Liver (tissue), 9 donors: ENCODE results near the gene STRA8. TPM values are rescaled to one million over a fixed set of nuclear protein-coding genes. Genes with fewer than 3 reads are reported as not detected.

Source experiments
- DNase-seq: peaks from one replicate; pipeline ENCODE4 v3.0.0-alpha.2; 2017; ENCODE audit warnings: low spot score
- H3K27ac ChIP-seq, 2 donors: one replicate each; pipeline ENCODE4 v1.7.0; 2013; ENCODE audit warnings: inconsistent platforms in 2 of 2, low read length in 2 of 2, control low read depth in 1 of 2, low read depth in 1 of 2, mild to moderate bottlenecking in 1 of 2
- H3K27me3 ChIP-seq, 4 donors: one replicate each; pipeline versions ENCODE4 v1.6.1 to v1.7.0; 2013; ENCODE audit warnings: low read length in 3 of 4, inconsistent platforms in 1 of 4, mild to moderate bottlenecking in 1 of 4, moderate library complexity in 1 of 4; ENCODE audit not compliant: control insufficient read depth in 4 of 4, insufficient read depth in 4 of 4
- H3K36me3 ChIP-seq, 4 donors: one replicate each; pipeline versions ENCODE4 v1.6.1 to v1.7.0; 2013; ENCODE audit warnings: low read length in 3 of 4, mild to moderate bottlenecking in 3 of 4, low read depth in 1 of 4, moderate library complexity in 1 of 4; ENCODE audit not compliant: control insufficient read depth in 4 of 4, insufficient read depth in 3 of 4
- H3K4me1 ChIP-seq, 4 donors: one replicate each; pipeline versions ENCODE4 v1.6.1 to v1.7.0; 2013; ENCODE audit warnings: low read length in 3 of 4, mild to moderate bottlenecking in 3 of 4, moderate library complexity in 1 of 4; ENCODE audit not compliant: control insufficient read depth in 4 of 4, insufficient read depth in 4 of 4
- H3K4me3 ChIP-seq, 3 donors: one replicate each; pipeline versions ENCODE4 v1.6.1 to v1.7.0; 2013; ENCODE audit warnings: low read length in 3 of 3, control low read depth in 1 of 3, low read depth in 1 of 3, mild to moderate bottlenecking in 1 of 3
- H3K9ac ChIP-seq, 2 donors: one replicate each; pipeline ENCODE4 v1.7.0; 2013; ENCODE audit warnings: low read length in 2 of 2, mild to moderate bottlenecking in 2 of 2, moderate library complexity in 2 of 2, control low read depth in 1 of 2, low read depth in 1 of 2
- H3K9me3 ChIP-seq, 4 donors: one replicate each; pipeline versions ENCODE4 v1.6.1 to v1.7.0; 2013; ENCODE audit warnings: low read length in 3 of 4; ENCODE audit not compliant: control insufficient read depth in 4 of 4
- EGR1 ChIP-seq, 2 donors: IDR thresholded peaks; 2 replicates each; pipeline ENCODE4 v1.6.1; 2016 to 2018; ENCODE audit warnings: antibody characterized with exemption in 2 of 2, low read depth in 2 of 2
- FOXA1 ChIP-seq: IDR thresholded peaks from 2 replicates; pipeline ENCODE4 v1.6.1; 2016; ENCODE audit warnings: antibody characterized with exemption
- FOXA2 ChIP-seq: IDR thresholded peaks from 2 replicates; pipeline ENCODE4 v1.6.1; 2016; ENCODE audit warnings: antibody characterized with exemption
- GABPA ChIP-seq, 2 donors: IDR thresholded peaks in 1 of 2; conservative IDR thresholded peaks in 1 of 2; 2 replicates each; pipeline ENCODE4 v1.6.1; 2016; ENCODE audit warnings: antibody characterized with exemption in 2 of 2, mild to moderate bottlenecking in 1 of 2, moderate library complexity in 1 of 2
- HNF4A ChIP-seq, 2 donors: conservative IDR thresholded peaks; 2 replicates each; pipeline ENCODE4 v1.6.1; 2016; ENCODE audit warnings: antibody characterized with exemption in 2 of 2, mild to moderate bottlenecking in 2 of 2
- HNF4G ChIP-seq: IDR thresholded peaks from 2 replicates; pipeline ENCODE4 v1.6.1; 2016; ENCODE audit warnings: antibody characterized with exemption
- NR2F2 ChIP-seq: IDR thresholded peaks from 2 replicates; pipeline ENCODE4 v1.6.1; 2016; ENCODE audit warnings: antibody characterized with exemption
- RAD21 ChIP-seq, 2 donors: IDR thresholded peaks; 2 replicates each; pipeline ENCODE4 v1.6.1; 2016; ENCODE audit warnings: antibody characterized with exemption in 2 of 2, mild to moderate bottlenecking in 2 of 2
- RXRA ChIP-seq, 2 donors: IDR thresholded peaks; 2 replicates each; pipeline ENCODE4 v1.6.1; 2017 to 2018; ENCODE audit warnings: antibody characterized with exemption in 2 of 2, mild to moderate bottlenecking in 1 of 2
- SP1 ChIP-seq: IDR thresholded peaks from 2 replicates; pipeline ENCODE4 v1.6.1; 2018; ENCODE audit warnings: antibody characterized with exemption, mild to moderate bottlenecking
- TAF1 ChIP-seq: conservative IDR thresholded peaks from 2 replicates; pipeline ENCODE4 v1.6.1; 2016; ENCODE audit warnings: antibody characterized with exemption, mild to moderate bottlenecking
- YY1 ChIP-seq: IDR thresholded peaks from 2 replicates; pipeline ENCODE4 v1.6.1; 2016; ENCODE audit warnings: antibody characterized with exemption, mild to moderate bottlenecking
- WGBS: extraction: QIAGEN DNeasy Blood & Tissue Kit; methylation state at CpG from one replicate; pipeline ENCODE4 v1.1.7; 2013; 5-methylcytosine and 5-hydroxymethylcytosine counted together
- polyA plus RNA-seq, 2 donors: library from polyadenylated mRNA; stranded (reverse) in 1 of 2; unstranded in 1 of 2; fragments of 200-250 nt in 1 of 2; fragments of >200 nt in 1 of 2; fragmentation: Nextera tagmentation in 1 of 2; extraction: Ambion mirVana in 1 of 2; gene quantifications; one replicate each; pipeline versions ENCODE4 v1.2.1 to v1.2.3, GENCODE V29; 2013 to 2015
- total RNA-seq, 2 donors: library from RNA; depleted of rRNA; stranded (reverse); fragments of >200 nt; gene quantifications; one replicate each; pipeline ENCODE4 v1.2.3, GENCODE V29; 2014
- TF ChIP-seq, protein P1 (sequence below): IDR thresholded peaks from 2 replicates; pipeline ENCODE4 v1.6.1; 2016; ENCODE audit warnings: antibody characterized with exemption
- TF ChIP-seq, protein P2 (sequence below): IDR thresholded peaks from 2 replicates; pipeline ENCODE4 v1.6.1; 2016; ENCODE audit warnings: antibody characterized with exemption
- TF ChIP-seq, protein P3 (sequence below): IDR thresholded peaks from 2 replicates; pipeline ENCODE4 v1.6.1; 2016; ENCODE audit warnings: antibody characterized with exemption, mild to moderate bottlenecking
- TF ChIP-seq, protein P4 (sequence below): IDR thresholded peaks from 2 replicates; pipeline ENCODE4 v1.6.1; 2016; ENCODE audit warnings: antibody characterized with exemption
- TF ChIP-seq, protein P5 (sequence below): fragments of 150-350 bp; IDR thresholded peaks from 2 replicates; pipeline ENCODE4 v1.5.1; 2017; ENCODE audit warnings: improper control_type of control experiment, low read depth, low read length; ENCODE audit not compliant: missing input control
- donor health status: healthy.
- donor health status: healthy.
- donor health status: healthy.
- donor health status: healthy.
- donor health status: healthy.

The STRA8 gene
- total and polyA plus RNA-seq, 4 donors: 0.14 TPM; not detected in 3

DNA sequence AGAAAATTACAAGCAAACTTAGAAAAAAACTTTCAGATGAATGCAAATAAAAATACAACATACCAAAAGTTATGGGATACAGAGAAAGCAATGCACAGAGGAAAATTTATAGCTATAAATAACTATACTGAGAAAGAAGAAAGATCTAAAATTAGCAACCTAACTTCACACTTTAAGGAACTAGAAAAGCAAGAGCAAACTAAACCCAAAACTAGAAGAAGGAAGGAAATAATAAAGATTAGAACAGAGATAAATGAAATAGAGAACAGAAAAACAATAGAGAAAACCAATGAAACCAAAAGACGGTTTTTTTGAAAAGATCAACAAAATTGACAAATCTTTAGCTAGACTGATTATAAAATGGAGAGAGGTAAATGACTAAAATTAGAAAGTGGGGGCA lies 9.6 kb upstream of the STRA8 start:
- no peaks in the 10 kb centered on the region for H3K36me3 ChIP-seq
- WGBS: 60% methylated on average over 1 of the region's 1 CpG
- TF ChIP-seq HNF4G: no peak
- no peak for TF ChIP-seq GABPA (IDR thresholded peaks at IDR 0.05 in 1 of 2, conservative IDR thresholded peaks at IDR 0.05 in 1 of 2)
- TF ChIP-seq, protein P1, sequence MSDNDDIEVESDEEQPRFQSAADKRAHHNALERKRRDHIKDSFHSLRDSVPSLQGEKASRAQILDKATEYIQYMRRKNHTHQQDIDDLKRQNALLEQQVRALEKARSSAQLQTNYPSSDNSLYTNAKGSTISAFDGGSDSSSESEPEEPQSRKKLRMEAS: no peak
- TF ChIP-seq TAF1: no peak
- TF ChIP-seq, protein P2, sequence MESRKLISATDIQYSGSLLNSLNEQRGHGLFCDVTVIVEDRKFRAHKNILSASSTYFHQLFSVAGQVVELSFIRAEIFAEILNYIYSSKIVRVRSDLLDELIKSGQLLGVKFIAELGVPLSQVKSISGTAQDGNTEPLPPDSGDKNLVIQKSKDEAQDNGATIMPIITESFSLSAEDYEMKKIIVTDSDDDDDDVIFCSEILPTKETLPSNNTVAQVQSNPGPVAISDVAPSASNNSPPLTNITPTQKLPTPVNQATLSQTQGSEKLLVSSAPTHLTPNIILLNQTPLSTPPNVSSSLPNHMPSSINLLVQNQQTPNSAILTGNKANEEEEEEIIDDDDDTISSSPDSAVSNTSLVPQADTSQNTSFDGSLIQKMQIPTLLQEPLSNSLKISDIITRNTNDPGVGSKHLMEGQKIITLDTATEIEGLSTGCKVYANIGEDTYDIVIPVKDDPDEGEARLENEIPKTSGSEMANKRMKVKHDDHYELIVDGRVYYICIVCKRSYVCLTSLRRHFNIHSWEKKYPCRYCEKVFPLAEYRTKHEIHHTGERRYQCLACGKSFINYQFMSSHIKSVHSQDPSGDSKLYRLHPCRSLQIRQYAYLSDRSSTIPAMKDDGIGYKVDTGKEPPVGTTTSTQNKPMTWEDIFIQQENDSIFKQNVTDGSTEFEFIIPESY: no peak
- TF ChIP-seq SP1: no peak
- no peak for TF ChIP-seq FOXA2
- no peak for TF ChIP-seq YY1
- TF ChIP-seq HNF4A (conservative IDR thresholded peaks at IDR 0.05): no peak
- TF ChIP-seq RAD21 (IDR thresholded peaks at IDR 0.05): no peak
- TF ChIP-seq, protein P3, sequence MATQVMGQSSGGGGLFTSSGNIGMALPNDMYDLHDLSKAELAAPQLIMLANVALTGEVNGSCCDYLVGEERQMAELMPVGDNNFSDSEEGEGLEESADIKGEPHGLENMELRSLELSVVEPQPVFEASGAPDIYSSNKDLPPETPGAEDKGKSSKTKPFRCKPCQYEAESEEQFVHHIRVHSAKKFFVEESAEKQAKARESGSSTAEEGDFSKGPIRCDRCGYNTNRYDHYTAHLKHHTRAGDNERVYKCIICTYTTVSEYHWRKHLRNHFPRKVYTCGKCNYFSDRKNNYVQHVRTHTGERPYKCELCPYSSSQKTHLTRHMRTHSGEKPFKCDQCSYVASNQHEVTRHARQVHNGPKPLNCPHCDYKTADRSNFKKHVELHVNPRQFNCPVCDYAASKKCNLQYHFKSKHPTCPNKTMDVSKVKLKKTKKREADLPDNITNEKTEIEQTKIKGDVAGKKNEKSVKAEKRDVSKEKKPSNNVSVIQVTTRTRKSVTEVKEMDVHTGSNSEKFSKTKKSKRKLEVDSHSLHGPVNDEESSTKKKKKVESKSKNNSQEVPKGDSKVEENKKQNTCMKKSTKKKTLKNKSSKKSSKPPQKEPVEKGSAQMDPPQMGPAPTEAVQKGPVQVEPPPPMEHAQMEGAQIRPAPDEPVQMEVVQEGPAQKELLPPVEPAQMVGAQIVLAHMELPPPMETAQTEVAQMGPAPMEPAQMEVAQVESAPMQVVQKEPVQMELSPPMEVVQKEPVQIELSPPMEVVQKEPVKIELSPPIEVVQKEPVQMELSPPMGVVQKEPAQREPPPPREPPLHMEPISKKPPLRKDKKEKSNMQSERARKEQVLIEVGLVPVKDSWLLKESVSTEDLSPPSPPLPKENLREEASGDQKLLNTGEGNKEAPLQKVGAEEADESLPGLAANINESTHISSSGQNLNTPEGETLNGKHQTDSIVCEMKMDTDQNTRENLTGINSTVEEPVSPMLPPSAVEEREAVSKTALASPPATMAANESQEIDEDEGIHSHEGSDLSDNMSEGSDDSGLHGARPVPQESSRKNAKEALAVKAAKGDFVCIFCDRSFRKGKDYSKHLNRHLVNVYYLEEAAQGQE: no peak
- TF ChIP-seq RXRA (IDR thresholded peaks at IDR 0.05): no peak
- TF ChIP-seq, protein P4, sequence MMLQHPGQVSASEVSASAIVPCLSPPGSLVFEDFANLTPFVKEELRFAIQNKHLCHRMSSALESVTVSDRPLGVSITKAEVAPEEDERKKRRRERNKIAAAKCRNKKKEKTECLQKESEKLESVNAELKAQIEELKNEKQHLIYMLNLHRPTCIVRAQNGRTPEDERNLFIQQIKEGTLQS: no peak
- TF ChIP-seq NR2F2: no peak
- no peak overlapping the region for H3K27ac ChIP-seq
- no peaks in the 10 kb centered on the region for H3K27me3 ChIP-seq
- H3K4me3 ChIP-seq: no peak overlapping the region
- no peaks in the 10 kb centered on the region for H3K4me1 ChIP-seq
- DNase-seq: no peak
- no peaks in the 10 kb centered on the region for H3K9me3 ChIP-seq
- H3K9ac ChIP-seq: no peak overlapping the region

DNA sequence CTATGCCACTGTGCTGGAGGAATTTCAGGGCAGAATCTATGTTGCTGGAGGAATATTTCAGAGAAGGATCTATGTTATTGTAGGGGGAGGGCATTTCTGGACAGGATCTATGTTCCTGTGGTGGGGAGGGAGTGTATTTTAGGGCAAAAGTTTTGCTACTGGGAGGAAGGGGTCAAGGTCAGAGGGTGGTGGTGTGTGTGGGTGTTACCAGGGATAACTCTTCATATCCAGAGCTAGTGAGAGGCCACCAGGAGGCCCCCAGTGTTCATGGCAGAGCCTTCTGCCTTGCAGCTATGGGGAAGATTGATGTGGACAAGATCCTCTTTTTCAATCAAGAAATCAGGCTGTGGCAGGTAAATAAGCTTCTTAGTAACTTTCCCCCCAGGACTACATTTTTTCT lies 2.0 kb upstream of the STRA8 start:
- no peak overlapping the region for H3K27ac ChIP-seq
- no peaks in the 10 kb centered on the region for H3K4me1 ChIP-seq
- peak; percentile 27 for DNase-seq
- H3K4me3 ChIP-seq: no peak overlapping the region
- no peak overlapping the region for H3K9ac ChIP-seq
- no peaks in the 10 kb centered on the region for H3K36me3 ChIP-seq
- H3K27me3 ChIP-seq: no peaks in the 10 kb centered on the region
- H3K9me3 ChIP-seq: no peaks in the 10 kb centered on the region
- TF ChIP-seq, protein P4: no peak
- TF ChIP-seq SP1 (no peak), NR2F2 (no peak), EGR1 (IDR thresholded peaks at IDR 0.05; ENCODE audit: low read depth in 2 of 2) (no peak), HNF4A (conservative IDR thresholded peaks at IDR 0.05) (no peak), RAD21 (IDR thresholded peaks at IDR 0.05) (no peak), FOXA2 (no peak), HNF4G (no peak), YY1 (no peak), RXRA (IDR thresholded peaks at IDR 0.05) (no peak), TAF1 (no peak), FOXA1 (no peak)
- TF ChIP-seq, protein P5, sequence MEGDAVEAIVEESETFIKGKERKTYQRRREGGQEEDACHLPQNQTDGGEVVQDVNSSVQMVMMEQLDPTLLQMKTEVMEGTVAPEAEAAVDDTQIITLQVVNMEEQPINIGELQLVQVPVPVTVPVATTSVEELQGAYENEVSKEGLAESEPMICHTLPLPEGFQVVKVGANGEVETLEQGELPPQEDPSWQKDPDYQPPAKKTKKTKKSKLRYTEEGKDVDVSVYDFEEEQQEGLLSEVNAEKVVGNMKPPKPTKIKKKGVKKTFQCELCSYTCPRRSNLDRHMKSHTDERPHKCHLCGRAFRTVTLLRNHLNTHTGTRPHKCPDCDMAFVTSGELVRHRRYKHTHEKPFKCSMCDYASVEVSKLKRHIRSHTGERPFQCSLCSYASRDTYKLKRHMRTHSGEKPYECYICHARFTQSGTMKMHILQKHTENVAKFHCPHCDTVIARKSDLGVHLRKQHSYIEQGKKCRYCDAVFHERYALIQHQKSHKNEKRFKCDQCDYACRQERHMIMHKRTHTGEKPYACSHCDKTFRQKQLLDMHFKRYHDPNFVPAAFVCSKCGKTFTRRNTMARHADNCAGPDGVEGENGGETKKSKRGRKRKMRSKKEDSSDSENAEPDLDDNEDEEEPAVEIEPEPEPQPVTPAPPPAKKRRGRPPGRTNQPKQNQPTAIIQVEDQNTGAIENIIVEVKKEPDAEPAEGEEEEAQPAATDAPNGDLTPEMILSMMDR: no peak
- TF ChIP-seq, protein P1: no peak
- TF ChIP-seq, protein P2: no peak
- TF ChIP-seq, protein P3: no peak
